SKM-1 (cell line): Measurements from ENCODE around the gene CAPN8.

Source experiments
- DNase-seq: peaks from one replicate; lab custom pipeline; 2025; ENCODE audit not compliant: unreplicated experiment; lab: John Stamatoyannopoulos, UW

CAPN8 gene

DNA sequence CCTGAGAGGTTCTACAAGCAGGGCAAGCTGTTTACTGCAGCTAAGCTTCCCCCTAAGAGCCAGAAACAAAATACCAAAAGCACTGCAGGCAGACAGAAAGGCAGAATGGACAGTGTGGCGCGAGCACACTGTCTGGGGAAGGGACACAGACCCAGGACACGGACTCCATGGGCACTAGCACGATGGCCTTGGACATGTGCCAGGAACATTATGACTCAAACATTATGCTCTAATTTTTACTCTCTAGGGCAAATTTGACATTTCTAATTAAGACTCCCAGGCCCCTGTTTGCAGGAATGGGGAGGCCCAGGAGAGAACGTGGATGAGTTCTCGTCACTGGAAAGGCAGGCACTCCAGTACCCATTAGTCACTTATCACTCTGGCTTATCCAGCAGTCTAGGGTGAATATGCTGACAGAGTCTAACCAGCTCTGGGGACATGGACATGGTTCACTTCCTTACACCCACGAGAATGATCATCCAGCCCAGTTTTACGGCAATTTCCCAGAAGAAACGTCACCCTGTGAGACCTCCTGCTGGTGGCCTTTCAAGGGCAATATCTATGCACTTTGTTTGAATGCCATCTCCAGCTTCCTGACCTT, 45.1 kb downstream of the CAPN8 start:
- no peak for DNase-seq

DNA sequence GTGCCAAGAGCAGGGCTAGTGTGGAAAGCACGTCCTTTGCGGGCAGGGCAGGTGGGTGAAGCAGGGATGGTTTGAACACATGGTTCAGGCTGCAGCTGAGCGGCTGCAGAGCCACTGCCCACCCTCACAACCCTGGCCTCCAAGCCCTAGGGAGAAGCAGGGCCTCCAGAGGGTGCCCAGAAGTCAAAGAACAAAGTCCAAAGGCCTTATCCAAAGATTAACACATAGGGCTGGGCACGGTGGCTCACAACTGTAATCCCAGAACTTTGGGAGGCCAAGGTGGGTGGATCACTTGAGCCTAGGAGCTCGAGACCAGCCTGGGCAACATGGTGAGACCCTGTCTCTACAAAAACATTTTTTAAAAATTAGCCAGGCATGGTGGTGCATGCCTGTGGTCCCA, 46.8 kb downstream of the CAPN8 start:
- DNase-seq, result no peak

DNA sequence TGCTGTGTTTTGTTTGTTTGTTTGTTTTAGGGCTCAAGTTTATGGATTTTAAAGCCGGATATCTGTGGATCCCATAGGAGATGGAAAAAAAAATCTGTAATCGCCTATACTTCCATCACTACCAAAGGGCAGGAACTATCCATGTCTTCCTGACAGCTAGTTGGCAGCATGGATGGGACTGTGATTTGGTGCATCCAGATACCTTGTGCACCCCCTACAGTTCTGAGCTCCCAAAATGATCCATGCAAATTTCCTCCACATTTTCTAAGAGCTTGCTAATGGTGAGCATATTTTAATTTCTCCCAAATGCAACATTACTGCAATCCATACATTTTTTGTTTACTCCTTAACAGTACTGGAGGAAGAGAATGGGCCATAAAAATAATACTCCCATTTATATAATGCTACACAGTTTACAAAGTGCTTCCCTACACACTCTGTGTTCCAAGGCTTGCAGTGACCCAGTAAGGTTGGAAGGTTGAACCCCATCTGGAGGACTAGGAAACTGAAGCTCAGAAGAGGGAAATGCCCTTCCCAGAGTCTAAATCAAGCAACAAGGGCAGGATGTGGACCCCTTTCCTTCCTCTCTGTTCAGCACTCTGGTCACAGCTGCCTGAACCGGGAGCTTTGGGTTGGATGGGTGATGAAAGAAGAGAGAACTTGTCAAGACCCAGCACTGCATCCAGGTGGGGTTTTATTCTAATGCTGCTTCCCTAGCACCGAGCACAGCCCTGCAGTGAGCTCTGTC, 48.0 kb downstream of the CAPN8 start:
- DNase-seq, result no peak

DNA sequence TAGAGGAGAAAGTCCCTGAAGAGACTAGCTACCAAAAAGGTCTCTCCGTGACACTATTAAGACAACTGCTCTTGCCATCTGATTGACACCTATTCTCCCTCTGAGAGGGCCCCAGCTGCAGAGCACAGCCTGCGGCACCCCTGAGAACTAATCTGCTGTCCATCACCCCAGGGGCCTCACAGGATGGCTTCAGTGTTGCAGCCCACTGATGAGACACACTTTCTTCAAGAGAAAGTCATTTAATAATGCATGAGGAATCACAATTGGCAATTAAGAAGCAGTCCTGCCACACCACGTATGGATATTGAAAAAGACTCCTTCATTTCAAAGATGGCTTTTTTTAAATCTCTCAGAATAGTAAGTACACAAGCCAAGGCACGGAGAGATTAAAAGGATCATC, 48.9 kb downstream of the CAPN8 start:
- DNase-seq, result no peak

DNA sequence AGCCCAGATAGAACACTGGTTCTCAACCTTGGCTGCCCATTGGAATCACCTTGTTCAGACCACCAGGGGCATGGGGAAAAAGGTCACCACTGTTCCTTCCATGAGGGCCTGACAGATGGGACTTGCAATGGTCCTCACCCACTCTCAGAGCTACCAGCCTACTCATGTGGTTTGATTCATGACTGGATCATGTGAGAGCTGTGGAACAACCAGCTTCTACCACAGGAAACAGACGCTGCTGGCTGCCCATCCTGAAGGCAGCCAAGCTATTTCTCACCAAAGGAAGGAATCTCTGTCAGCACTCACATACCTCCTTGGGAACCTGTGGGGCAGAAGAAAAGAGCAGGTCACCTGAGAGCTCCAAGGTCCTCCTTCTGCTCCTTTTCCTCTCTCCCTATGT, 53.6 kb downstream of the CAPN8 start:
- DNase-seq, result no peak

DNA sequence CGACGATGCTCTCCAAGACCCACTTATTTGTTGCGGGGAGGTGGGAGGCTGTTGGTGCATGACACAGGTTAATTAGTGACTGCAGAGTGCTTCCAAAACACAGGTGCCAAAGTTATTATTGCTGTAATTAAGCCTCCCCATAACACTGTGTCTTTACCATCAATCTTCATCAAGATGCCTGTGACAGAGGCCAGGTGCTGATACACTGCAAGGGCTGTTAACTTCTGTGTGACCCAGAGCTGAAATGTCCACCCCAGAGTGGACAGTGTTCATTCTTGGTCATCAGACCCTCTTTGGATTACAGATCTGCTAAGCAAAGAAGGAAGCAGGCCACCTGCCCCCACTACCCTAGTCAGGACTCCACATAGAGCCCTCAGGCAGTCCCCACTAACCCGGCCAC, 55.5 kb downstream of the CAPN8 start:
- no peak for DNase-seq

DNA sequence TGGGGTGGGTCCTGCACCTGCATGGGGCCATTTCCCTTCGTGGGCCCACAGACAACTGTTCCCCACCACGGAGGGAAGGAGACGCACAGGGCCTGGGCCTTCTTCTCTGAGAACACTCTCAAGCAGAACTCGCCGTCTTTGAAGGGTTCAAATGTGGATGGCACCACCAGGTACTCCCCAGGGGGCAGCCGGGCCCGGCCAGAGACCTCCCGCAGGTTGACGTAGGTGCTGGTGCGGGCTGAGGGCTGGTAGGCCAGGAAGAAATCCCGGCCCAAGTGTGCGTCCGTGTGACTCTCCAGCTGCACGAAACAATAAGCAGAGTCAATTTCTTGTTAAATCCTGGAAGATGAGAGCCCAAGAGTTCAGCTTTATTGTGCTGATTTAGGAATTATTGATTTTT, 56.4 kb downstream of the CAPN8 start:
- no peak for DNase-seq

DNA sequence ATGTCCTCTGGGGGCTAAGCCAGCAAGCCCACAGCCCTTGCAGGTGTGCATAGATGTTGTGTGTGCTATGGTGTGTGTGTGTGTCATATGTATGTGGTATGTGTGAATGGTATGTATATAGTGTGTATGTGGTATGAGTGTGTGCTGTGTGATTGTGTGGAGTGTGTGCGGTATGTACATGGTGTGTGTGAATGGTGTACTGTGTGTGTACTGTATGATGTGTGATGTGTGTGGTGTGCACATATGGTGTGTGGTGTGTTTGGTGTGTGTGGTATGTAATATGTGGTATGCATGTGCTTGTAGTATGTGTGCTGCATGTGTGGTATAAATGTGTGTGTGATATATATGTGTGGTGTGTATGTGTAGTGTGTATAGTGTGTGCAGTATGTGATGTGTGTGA, 107.0 kb downstream of the CAPN8 start:
- no peak for DNase-seq

DNA sequence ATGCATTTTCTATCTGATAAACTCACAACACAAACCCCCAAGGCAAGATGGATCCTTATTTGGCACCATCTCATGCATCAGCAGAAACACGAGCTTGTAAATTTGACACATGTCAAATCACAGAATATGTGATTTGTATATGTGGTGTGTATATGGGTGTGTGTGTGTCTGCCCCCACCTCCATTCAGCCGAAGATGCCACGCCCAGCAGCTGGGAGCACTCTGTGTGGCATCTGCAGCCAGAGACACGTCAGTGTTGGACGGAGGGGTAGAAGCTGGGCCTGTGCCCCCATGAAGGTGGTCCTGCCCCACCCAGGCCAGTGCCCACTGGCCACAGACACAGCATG, 108.4 kb downstream of the CAPN8 start:
- DNase-seq, result no peak

DNA sequence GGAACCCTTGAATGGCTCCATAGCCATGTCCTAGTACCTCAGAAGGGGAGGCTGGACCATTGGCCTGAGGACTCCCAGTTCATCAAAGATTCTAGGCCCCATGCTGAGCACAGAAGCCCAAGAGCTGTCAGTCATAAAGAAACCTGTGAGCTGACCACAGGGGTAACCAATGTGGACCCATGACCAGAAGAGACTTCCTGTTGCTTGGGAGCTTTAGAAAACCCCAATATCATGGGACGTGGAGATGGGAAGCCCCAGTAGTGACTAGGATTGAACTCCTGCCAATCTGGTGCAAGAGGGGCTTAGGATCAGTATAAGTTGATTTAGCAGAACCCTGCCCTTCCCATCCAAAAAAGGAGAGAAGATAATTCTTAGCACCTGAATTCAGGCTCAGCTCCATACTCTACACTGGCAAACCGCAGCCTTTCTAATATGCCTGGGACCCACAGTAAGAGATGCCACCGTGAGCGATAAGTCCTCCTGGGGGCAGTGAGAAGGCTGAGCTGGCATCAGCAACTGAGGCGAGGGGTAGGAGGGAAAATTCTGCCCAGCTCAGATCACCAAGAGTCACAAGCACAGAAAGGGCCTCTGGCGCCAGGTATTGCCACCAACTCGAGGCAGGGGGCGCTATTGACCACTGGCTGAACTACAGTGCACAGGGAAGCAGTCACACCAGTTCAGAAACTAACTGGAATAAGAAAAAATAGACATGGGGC, 108.9 kb downstream of the CAPN8 start:
- peak; percentile 70 for DNase-seq

DNA sequence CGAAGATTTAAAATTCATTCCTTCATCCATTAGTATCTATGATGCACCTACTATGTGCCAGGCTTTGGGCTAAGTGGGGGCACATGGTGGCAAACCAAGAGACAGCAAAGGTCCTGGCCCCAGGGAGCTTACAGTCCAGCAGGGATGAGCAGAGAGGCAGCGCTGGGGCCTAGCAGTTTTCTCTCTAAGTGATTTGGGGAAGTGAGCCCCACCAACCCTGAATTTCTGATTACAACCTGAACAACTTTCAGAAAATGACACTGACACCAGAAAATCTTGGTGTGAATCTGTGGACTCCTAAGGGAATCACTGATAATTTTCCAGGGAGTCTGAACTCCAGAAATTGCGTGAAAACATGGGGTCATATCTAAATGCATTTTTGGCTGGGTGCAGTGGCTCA, 111.5 kb downstream of the CAPN8 start:
- no peak for DNase-seq

DNA sequence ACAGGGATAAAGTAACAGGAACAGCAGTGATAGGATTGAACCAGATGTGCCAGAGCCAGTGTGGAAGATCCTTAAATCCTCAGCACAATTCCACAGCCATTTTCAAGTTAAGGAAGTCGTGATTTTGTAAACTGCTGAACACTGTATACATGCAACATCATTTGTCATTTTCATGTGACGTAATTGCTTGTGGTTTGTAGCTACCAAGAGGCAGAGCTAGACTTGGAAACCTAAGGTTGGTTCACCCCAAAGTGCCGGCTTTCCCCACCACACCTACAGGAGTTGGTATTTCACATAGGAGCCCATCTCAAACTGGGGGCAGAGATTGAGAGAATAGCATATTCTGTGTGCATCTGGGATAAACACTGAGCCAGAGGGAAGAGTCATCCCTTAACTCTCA, 113.9 kb downstream of the CAPN8 start:
- no peak for DNase-seq

DNA sequence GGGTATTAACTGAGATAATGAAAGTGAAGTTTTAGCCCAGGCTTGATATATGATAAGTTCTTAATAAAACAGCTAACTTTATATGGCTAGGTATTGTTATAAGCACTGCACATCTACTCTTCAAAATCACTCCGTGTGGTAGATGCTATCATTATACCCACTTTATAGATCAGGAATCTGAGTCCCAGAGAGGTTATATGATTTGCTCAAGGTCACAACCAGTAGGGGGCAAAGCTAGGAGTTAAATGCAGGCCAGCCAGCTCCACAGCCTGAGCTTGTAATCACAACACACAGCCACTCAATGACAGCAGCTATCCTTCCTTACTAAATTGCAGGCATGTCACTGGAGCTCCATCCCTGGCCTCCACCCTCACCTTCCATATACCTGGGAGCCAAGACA, 115.8 kb downstream of the CAPN8 start:
- DNase-seq, result no peak

DNA sequence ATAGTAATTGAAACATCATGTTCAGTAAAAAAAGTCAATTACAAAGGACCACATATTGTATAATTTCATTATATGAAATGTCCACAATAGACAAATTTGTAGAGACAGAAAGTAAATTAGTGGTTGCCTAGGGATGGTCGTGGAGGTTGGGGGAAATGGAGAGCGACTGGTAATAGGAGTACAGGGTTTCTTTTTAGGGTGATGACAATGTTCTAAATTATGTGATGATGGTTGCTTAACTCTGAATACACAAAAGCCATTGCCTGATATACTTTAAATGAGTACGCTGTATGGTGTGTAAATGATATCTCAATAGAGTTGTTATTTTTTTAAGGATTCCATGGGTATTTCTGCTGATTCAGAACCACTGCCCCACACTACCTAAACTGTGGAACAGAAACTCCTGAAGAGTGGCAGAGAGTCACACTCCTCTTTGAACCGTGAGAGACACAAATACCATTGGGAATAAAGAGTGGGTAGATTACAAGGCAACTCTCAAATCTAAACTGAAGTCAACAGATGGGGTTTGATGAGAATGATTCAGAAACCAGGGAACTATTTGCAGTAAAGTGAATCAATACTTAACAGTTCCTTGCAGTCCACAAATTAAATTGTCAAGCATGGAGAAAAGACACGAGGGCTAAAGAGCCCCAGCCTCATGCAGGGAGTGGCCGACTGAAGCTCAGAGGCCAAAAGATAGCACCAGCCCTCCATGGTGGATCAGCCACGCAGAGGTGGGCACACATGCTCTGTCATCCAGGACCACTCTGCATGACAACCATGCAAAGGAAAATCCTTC, 118.0 kb downstream of the CAPN8 start:
- DNase-seq, result no peak

DNA sequence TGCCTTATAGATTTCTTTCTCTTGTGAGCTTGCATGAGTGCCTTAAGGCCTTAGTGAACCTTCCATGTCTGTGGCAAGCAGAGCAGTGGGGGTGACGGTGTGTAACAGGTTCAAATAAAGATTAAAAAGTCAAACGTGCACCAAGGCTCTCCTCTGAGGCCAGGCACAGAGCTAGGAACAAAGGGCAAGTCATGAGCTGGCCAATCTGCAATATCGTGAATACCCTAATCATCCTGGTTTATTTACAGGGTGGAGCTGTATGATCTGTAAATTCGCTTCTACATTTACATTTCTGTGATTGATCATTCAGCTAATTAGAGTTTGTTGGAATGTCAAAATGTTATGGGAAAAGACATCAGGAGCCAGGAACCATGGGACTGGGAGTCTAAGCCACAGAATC, 120.2 kb downstream of the CAPN8 start:
- no peak for DNase-seq

DNA sequence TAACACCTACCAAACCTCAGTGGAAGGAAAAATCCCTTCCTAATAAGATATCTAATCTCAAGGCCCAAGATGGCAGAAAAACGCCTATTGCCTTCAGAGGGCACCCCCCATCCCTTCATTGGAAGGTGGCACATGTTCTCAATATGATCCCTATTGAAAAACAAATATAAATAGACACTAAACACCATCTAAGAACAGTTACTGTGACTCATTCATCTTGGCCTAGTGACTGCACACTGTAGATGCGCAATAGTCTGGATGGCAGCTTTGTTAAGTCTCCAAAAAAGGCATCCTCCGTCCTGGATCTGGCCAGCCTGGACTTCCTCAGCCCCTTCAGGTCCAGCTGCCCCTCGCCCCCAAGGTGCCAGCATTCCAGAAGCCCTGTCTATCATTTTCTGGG, 121.9 kb downstream of the CAPN8 start:
- DNase-seq, result no peak

DNA sequence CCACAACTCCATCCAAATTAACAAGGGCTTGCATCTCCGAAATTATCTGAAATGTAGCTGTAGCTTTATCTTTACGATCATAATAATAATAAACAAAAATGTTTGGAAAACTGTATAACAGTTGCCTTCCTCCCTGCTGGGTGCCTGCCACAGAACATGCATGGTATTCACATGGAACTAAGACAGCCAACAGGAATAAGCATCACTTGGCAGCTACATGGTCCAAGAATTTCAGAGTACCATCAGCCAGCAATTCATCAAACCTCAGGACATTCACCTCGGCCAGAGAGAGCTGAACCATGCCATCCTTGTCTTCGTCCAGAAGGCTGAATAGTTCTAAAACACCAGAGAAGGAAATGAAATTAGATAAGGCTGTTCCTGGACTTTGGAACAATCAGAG, 122.7 kb downstream of the CAPN8 start:
- DNase-seq, result no peak

DNA sequence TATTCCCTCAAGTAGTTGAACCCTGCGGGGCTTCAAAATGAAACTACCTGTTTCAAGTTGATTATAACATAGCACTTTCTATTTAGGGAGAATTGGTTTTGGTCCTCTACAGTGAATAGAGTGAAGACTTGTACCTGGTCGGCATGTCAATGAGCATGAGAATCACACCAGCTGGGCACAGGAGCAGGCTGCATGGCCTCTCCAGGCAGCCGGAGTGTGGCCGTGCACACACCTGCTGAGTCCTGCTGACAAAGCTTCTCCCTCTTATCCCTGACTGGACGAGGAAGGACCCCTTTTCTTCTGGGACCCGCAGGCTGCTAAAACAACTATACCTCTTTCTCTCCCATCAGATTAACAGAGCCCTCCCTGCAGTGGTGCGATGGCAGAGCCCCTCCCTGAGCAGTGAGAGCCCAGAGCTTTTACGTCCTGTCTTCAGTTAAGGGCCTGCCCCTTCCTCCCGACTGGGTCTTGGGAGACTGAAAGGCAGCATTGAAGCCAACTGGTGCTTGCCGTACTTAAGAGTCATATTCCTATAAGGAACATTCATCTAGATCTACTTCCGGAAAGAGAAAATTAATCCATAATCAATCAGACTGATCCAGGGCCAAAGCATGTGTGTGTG, 124.9 kb downstream of the CAPN8 start:
- DNase-seq, result no peak

DNA sequence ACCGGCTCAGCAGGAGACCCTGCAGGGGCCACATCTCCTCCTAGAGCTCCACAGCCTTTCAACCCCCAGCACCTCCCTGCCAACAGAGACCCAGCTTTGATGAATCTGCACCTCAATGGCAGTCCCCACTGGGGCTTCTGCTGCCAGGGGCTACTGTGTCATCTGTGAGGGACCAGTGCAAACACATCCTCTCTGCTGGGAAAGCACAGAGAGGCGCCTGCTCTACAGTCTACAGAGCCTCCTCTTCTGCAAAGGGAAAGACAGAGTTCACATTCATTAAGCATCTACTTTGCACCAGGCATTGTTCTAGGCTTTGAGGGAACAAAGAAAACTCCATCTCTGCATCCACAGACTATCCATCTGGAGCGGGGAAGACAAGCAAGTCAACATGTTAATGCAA, 125.8 kb downstream of the CAPN8 start:
- DNase-seq, result no peak

DNA sequence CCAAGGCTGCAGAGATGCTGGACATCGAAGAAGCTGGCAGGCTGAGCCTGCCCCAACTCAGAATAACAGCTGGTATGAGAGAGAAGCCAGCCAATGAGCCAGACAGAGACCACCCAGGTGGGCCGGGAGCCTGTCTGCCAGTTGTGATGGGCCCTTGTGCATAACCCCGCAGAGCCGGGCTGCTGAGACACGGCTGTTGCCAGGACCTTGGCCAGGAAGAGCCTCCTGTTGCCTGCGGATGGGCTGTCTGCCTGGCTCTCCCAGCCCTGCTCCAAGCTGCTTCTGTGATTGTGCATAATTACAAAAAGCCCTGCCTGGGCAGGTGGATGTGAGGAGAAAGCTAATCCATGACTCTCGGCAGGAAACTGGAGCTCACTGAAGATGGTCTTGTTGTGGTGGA, 126.5 kb downstream of the CAPN8 start:
- DNase-seq, result no peak

DNA sequence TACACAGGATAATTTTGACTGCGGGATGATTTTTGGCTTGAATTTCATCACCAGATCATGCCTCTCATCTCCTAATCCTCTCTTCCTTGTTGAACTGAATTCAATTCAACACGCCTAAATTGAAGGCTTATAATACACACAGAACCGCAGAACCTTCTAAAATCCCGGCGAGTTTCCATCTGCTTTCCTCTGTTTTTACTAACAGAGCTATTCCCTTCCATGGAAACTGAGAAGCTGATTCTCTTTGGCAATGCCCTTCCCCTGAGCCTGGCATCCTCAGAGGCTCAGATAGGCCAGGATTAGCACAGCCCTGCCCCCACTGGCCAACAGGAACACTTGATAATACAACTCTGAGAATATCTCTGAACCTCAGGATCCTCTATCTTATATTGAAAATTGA, 130.2 kb downstream of the CAPN8 start:
- DNase-seq, result no peak
